Activated T-cell treated with anti-CD3 and anti-CD28 coated beads, Interleukin-2, amount 50 U/mL, for 72 hours (primary cell): ENCODE measurements around the gene KLB. TPM values are rescaled to one million over a fixed set of nuclear protein-coding genes. Genes with fewer than 3 reads are reported as not detected.
"Not testable (repeated sequence)": the region's sequence is repeated elsewhere in the genome, so short reads cannot be mapped to it uniquely, and the experiment has no call there.

ENCODE experiments used
- ATAC-seq, 2 donors: fragments of 150-1000 bp; cut with Tn5 transposase; replicated peaks in 1 of 2; 2 replicates each; pipeline ENCODE4 v1.10.0; 2021; ENCODE audit warnings: moderate library complexity in 2 of 2, mild to moderate bottlenecking in 1 of 2
- DNase-seq, 2 donors: peaks; one replicate each; pipeline ENCODE4 v3.0.0; 2021 to 2022; ENCODE audit warnings: mixed read lengths in 1 of 2
- H3K27ac Mint-ChIP-seq: one replicate; pipeline ENCODE4 v1.8.0; 2022; ENCODE audit warnings: mild to moderate bottlenecking, moderate library complexity, mixed read lengths
- H3K27me3 Mint-ChIP-seq: one replicate; pipeline ENCODE4 v1.8.0; 2022; ENCODE audit warnings: low read depth, mixed read lengths
- H3K36me3 Mint-ChIP-seq, 2 donors: one replicate each; pipeline ENCODE4 v1.8.0; 2022; ENCODE audit warnings: mixed read lengths in 2 of 2, mild to moderate bottlenecking in 1 of 2; ENCODE audit not compliant: insufficient read depth in 2 of 2
- H3K4me1 Mint-ChIP-seq: one replicate; pipeline ENCODE4 v1.8.0; 2022; ENCODE audit warnings: low read depth, mixed read lengths
- H3K4me3 Mint-ChIP-seq, 2 donors: one replicate each; pipeline ENCODE4 v1.8.0; 2022; ENCODE audit warnings: mild to moderate bottlenecking in 2 of 2, mixed read lengths in 2 of 2, moderate library complexity in 2 of 2
- H3K9me3 Mint-ChIP-seq, 2 donors: one replicate each; pipeline ENCODE4 v1.8.0; 2022; ENCODE audit warnings: mixed read lengths in 2 of 2
- total RNA-seq, 2 donors: library from RNA; stranded (reverse); gene quantifications; one replicate each; pipeline ENCODE4 v1.2.3, GENCODE V29; 2022

The KLB gene
- not detected for total RNA-seq

DNA sequence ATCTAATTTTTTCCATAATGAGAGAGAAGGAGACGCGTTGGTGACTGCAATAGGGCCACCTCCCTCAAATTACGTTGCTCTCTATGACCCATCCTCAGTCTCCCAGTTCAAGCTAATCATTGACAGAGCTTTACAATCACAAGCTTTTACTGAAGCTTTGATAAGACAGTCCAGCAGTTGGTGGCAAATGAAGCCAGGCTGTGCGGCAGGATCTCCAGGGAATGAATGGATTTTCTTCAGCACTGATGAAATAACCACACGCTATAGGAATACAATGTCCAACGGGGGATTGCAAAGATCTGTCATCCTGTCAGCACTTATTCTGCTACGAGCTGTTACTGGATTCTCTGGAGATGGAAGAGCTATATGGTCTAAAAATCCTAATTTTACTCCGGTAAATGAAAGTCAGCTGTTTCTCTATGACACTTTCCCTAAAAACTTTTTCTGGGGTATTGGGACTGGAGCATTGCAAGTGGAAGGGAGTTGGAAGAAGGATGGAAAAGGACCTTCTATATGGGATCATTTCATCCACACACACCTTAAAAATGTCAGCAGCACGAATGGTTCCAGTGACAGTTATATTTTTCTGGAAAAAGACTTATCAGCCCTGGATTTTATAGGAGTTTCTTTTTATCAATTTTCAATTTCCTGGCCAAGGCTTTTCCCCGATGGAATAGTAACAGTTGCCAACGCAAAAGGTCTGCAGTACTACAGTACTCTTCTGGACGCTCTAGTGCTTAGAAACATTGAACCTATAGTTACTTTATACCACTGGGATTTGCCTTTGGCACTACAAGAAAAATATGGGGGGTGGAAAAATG lies at the start of gene KLB:
KLB (plus strand) TSS at position 168 of the 821 bp plus-strand sequence; CDS start at position 188, 20 bp downstream.
- Mint-ChIP-seq H3K4me1 (no peaks in the 10 kb centered on the region), H3K9me3 (no peaks in the 10 kb centered on the region), H3K27me3 (no peaks in the 10 kb centered on the region), H3K36me3 (no peaks in the 10 kb centered on the region), H3K4me3 (no peak within 1 kb of the TSS), H3K27ac (no peak within 1 kb of the TSS)
- ATAC-seq: no peak
- DNase-seq: no peak

DNA sequence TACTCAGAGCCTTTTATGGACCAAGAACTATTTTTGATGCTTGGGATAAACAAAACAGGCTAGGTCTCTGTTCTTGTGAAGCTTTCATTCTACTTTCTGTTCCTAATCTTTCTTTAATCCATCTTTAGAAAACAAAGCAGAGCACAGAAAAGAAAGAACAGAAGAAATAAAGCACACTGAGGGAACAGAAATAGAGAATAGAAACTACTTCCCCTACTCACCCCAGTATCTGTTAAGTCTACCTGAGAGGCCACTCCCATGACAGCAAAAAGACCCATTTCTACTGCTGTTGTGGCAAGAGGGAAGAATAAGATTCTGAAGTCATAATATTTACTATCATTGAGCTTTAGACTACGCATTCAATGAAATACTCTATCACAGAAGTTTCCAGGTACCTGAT lies 49.7 kb upstream of the KLB start:
- H3K27me3 Mint-ChIP-seq: no peaks in the 10 kb centered on the region
- H3K9me3 Mint-ChIP-seq: no peaks in the 10 kb centered on the region
- ATAC-seq: no peak
- peaks cover 7 to 25% of the 10 kb centered on the region in 2 donors for H3K36me3 Mint-ChIP-seq
- peak overlapping the region; percentile 75 for H3K27ac Mint-ChIP-seq
- H3K4me1 Mint-ChIP-seq: peaks cover 77% of the 10 kb centered on the region
- DNase-seq: no peak
- H3K4me3 Mint-ChIP-seq: peak overlapping the region; percentile 43 to 46

DNA sequence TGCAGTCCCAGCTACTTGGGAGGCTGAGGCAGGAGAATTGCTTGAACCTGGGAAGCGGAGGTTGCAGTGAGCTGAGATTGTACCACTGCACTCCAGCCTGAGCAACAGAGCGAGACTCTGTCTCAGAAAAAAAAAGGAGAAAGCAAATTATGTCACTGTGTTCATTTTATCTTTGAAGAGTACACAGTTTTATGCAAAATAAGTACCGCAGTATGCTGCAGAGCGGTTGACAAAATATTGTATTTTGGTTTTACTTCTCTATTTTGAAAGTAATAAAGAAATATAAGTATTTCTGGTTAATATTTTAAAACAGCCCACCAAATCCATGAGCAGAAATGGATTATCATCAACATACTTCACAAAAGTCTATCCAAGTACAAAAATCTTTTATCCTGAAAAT lies 46.1 kb upstream of the KLB start:
- peaks cover 77% of the 10 kb centered on the region for H3K4me1 Mint-ChIP-seq
- DNase-seq, H3K9me3 Mint-ChIP-seq, H3K27ac Mint-ChIP-seq, H3K4me3 Mint-ChIP-seq, ATAC-seq, H3K27me3 Mint-ChIP-seq: not testable (repeated sequence)
- peaks cover 6 to 25% of the 10 kb centered on the region in 2 donors for H3K36me3 Mint-ChIP-seq

DNA sequence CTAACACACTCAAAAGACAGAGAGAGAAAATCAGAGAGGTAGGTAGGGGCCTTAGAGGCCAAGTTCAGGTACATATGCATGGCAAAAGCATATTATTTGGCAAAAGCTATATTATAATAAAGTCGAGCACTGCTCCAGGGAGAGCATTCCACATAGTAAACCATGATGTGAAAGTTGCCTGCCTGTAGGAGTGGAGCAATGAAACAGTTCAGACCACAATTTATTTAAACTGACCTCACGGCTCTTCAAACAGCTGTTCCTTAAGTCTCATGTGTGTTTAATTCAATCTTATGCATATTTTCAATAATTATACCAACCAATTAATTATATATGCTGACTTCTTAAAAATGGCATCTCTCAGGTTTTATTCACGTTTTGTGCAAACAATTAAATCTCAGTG lies 43.9 kb upstream of the KLB start:
- Mint-ChIP-seq H3K9me3 (no peaks in the 10 kb centered on the region), H3K4me1 (peaks cover 71% of the 10 kb centered on the region), H3K27me3 (no peaks in the 10 kb centered on the region), H3K4me3 (peak overlapping the region; percentile 48 to 100), H3K36me3 (peaks cover 8 to 28% of the 10 kb centered on the region in 2 donors), H3K27ac (peak overlapping the region; percentile 16)
- ATAC-seq: no peak
- DNase-seq: no peak

DNA sequence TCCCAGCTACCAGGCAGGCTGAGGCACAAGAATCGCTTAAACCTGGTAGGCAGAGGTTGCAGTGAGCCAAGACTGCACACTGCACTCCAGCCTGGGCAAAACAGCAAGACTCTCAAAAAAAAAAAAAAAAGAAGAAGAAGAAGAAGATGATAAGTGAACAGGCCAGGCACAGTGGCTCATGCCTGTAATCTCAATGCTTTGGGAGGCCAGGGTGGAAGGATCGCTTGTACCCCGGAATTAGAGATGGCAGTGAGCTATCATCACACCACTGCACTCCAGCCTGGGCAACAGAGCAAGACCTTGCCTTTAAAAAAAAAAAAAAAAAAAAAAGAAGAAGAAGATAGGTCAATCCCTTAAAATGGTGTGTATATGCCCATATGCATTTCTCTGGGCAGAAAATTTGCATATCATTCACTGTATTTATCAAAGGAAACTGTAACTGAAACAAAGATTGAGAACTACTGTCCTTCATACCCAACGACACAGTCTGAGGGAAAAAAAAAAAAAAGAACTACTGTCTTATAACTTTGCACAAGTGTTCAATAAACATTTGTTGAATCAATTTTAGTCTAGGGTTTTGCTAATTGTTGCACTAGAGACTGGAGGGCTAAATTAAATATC lies 42.8 kb upstream of the KLB start:
- peaks cover 6 to 25% of the 10 kb centered on the region in 2 donors for H3K36me3 Mint-ChIP-seq
- no peaks in the 10 kb centered on the region for H3K9me3 Mint-ChIP-seq
- H3K27me3 Mint-ChIP-seq: no peaks in the 10 kb centered on the region
- DNase-seq (no peak), ATAC-seq (no peak)
- peak overlapping the region; percentile 98 to 100 for H3K4me3 Mint-ChIP-seq
- peak overlapping the region; percentile 97 for H3K27ac Mint-ChIP-seq
- H3K4me1 Mint-ChIP-seq: peaks cover 60% of the 10 kb centered on the region

DNA sequence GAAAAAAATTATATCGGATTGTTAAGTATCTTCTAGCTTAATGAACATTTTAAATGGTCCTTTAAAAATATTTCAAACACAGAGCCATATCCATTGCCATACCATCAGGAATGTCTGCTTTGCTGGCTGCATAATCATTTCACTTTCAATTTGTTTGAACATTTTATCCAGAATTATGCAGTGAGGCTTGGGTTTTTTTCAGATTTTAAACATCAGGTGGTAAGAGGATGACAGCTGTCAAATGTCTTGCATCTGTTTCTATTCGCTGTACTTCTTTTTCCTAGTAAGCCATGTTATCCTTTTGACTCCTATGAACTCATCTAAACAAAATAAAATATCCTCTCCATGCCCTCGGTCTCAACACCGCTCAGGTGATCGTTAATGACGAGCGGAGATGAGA lies 41.4 kb upstream of the KLB start:
- Mint-ChIP-seq H3K4me3 (peak overlapping the region; percentile 98 to 100), H3K27ac (peak overlapping the region; percentile 99), H3K27me3 (no peaks in the 10 kb centered on the region), H3K36me3 (peaks cover 8 to 24% of the 10 kb centered on the region in 2 donors), H3K9me3 (peaks cover 4% of the 10 kb centered on the region in 2 donors), H3K4me1 (peaks cover 55% of the 10 kb centered on the region)
- ATAC-seq (no peak), DNase-seq (no peak)

DNA sequence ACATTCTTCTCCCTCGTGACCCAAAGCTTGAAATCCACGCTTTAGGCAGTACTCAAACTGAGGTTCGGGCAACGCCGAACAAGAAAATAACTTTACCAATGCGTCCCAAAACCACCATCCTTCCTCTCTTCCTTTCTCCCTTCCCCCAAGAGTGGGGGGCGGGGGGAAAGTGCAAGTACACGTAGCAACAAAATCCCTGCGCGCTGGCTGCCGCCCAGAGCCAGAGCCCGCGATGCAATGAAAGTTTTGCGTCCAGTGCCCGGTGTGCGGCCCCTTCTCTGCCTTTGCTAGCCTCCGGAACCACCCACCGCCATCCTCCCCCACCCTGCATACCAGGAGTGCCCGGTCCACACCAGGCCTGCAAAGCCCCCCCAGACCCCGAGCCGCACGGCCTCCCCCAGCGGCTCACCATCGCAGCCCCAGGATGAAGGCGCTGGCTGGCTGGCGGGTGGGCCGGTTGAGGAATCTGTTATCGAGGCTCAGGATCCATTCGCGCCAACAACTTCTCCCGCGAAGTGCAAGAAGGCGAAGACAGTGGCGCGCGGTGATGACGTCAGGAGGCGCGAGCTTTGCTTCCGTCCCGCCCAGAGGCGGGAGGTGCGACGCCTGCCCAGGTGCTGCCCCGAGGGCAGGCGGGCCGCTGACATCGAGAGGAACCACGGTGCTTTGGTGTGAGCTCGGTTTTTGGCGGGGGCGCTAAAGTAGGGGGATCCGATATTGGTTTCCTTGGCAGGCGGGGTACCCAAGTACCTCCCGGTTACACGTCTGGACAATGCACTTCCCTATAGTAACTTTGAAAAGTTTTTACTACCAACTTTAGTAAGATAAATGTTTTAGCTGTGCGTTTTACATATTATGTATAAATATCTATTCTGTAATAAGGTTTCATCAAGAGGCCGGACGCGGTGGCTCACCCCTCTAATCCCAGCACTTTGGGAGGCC lies 40.6 kb upstream of the KLB start, which contains the start of gene RFC1:
RFC1 (minus strand) TSS at position 533 of the 942 bp plus-strand sequence; CDS start at position 412, 121 bp downstream.
- Mint-ChIP-seq H3K4me3 (peak within 1 kb of the TSS; percentile 98 to 100), H3K9me3 (peaks cover 7 to 8% of the 10 kb centered on the region in 2 donors), H3K4me1 (peaks cover 53% of the 10 kb centered on the region), H3K36me3 (peaks cover 10 to 29% of the 10 kb centered on the region in 2 donors), H3K27me3 (no peaks in the 10 kb centered on the region), H3K27ac (peak within 1 kb of the TSS; percentile 99)
- peak; percentile 96 to 97 for ATAC-seq
- peak; percentile 96 for DNase-seq

DNA sequence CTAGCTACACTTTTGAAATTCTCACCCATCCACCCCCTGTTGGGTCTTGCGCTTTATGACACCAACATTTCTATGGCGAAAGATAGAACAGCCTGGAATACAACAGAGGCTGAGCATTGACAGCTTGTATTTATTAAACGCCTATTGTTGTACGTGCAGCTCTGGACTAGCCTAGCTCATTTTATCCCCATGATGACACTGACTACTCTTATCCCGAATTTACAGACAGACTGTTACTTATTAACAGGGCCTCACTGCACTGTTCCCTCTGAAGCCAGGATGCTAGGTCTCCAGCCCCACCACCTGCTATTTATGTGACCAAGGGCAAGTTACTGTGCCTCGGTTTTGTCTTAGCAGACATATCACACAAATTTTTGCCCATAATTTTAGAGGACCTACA lies 39.6 kb upstream of the KLB start:
- no peak for DNase-seq
- Mint-ChIP-seq H3K9me3 (peaks cover 9 to 14% of the 10 kb centered on the region in 2 donors), H3K27ac (peak overlapping the region; percentile 53), H3K36me3 (peaks cover 12 to 26% of the 10 kb centered on the region in 2 donors), H3K4me3 (peak overlapping the region; percentile 98 to 100), H3K4me1 (peaks cover 42% of the 10 kb centered on the region), H3K27me3 (no peaks in the 10 kb centered on the region)
- no peak for ATAC-seq

DNA sequence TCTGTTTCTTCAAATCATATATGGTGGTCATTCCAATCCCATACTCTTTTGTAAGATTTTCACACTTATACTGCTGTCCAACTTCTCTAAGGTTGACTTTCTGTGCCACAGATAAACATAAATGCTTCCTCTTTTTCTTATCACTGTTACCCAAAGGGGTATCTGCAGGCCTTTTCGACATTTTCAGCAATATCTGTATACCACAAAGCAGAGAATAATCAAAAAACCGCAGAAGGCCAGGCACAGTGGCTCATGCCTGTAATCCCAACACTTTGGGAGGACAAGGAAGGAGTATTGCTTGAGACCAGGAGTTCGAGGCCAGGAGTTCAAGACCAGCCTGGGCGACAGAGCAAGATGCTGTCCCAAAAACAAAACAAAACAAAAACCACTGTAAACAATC lies 37.4 kb upstream of the KLB start:
- H3K27me3 Mint-ChIP-seq: no peaks in the 10 kb centered on the region
- H3K36me3 Mint-ChIP-seq: peaks cover 12 to 24% of the 10 kb centered on the region in 2 donors
- no peak overlapping the region for H3K4me3 Mint-ChIP-seq
- peaks cover 21% of the 10 kb centered on the region for H3K4me1 Mint-ChIP-seq
- H3K9me3 Mint-ChIP-seq: peaks cover 9 to 16% of the 10 kb centered on the region in 2 donors
- no peak for DNase-seq
- no peak for ATAC-seq
- no peak overlapping the region for H3K27ac Mint-ChIP-seq

DNA sequence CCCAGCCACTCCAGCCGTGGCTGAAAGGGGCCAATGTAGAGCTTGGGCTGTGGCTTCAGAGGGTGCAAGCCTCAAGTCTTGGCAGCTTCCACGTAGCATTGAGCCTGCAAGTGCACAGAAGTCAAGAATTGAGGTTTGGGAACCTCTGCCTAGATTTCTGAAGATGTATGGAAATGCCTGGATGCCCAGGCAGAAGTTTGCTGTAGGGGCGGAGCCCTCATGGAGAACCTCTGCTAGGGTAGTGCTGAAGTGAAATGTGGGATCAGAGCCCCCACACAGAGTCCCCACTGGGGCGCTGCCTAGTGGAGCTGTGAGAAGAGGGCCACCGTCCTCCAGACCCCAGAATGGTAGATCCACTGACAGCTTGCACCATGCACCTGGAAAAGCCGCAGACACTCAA lies 35.5 kb upstream of the KLB start:
- peaks cover 9 to 16% of the 10 kb centered on the region in 2 donors for H3K9me3 Mint-ChIP-seq
- ATAC-seq, DNase-seq, H3K27me3 Mint-ChIP-seq, H3K4me3 Mint-ChIP-seq, H3K4me1 Mint-ChIP-seq, H3K27ac Mint-ChIP-seq: not testable (repeated sequence)
- H3K36me3 Mint-ChIP-seq: peaks cover 8 to 14% of the 10 kb centered on the region in 2 donors

DNA sequence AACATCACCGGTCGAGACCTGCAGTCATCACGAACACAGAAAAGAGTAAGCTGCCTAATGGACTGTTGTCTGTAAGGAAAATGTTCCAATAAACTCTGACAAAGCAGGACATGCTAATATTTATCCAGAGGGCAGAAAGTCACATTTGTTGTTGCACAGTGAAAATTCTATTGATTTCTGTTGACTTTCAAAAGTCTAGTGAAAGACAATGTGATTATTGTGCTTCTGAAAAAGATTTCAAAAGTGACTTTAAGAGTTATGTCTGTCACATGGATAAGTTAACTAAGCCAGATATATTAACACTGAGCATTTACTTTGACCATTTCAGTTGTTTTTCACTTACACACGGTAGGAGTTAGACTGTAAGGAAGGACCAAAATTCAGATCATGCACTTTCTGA lies 31.3 kb upstream of the KLB start:
- no peaks in the 10 kb centered on the region for H3K4me1 Mint-ChIP-seq
- peaks cover 9 to 14% of the 10 kb centered on the region in 2 donors for H3K36me3 Mint-ChIP-seq
- no peak overlapping the region for H3K4me3 Mint-ChIP-seq
- no peak for ATAC-seq
- peaks cover 19% of the 10 kb centered on the region for H3K27me3 Mint-ChIP-seq
- peaks cover 11 to 12% of the 10 kb centered on the region in 2 donors for H3K9me3 Mint-ChIP-seq
- no peak overlapping the region for H3K27ac Mint-ChIP-seq
- no peak for DNase-seq

DNA sequence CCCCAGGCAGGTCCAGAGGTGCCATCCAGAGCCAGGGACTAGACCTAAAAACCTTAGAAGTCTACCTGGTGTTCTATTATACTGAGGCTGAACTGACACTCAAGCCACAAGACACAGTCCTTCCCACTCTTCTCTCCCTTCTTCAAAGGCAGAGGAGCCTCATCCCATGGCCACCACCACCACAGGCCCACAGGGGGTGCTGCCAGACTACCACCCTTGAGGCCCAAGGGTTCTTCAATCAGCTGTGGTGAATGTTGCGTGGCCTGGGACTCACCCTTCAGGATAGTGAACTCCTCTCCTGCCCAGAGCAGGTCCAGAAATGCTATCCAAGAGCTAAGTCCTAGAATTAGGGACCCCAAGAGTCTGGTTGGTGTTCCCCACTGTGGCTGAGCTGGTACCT lies 23.0 kb upstream of the KLB start:
- peaks cover 0 to 7% of the 10 kb centered on the region in 2 donors for H3K9me3 Mint-ChIP-seq
- H3K4me3 Mint-ChIP-seq: no peak overlapping the region
- H3K27me3 Mint-ChIP-seq: peaks cover 20% of the 10 kb centered on the region
- H3K36me3 Mint-ChIP-seq: peaks cover 6 to 7% of the 10 kb centered on the region in 2 donors
- ATAC-seq (no peak), DNase-seq (no peak)
- no peaks in the 10 kb centered on the region for H3K4me1 Mint-ChIP-seq
- no peak overlapping the region for H3K27ac Mint-ChIP-seq
